CD4-positive, alpha-beta T cell treated with Interleukin-12 subunit alpha and Interleukin-12 subunit beta, for 1 hour (primary cell): Measurements from ENCODE around the gene ERGIC1.

Experiments
- DNase-seq: peaks from one replicate; pipeline ENCODE4 v3.0.0-alpha.2; 2020

Gene ERGIC1

GRCh38 chr5:172903790-172904189, 69.7 kb downstream of the ERGIC1 start:
- no peak for DNase-seq

- no peak for DNase-seq
These were observed 70.2 kb downstream of the ERGIC1 start for GRCh38 chr5:172904312-172904642.

- no peak for DNase-seq
These were observed 70.7 kb downstream of the ERGIC1 start for GRCh38 chr5:172904643-172905345.

GRCh38 chr5:172905346-172906140, 71.5 kb downstream of the ERGIC1 start:
- no peak for DNase-seq

- DNase-seq: no peak
These were observed 72.4 kb downstream of the ERGIC1 start for GRCh38 chr5:172906436-172906835.

- DNase-seq: no peak
These were observed 72.8 kb downstream of the ERGIC1 start for GRCh38 chr5:172906888-172907287.

GRCh38 chr5:172907657-172908056, 73.6 kb downstream of the ERGIC1 start:
- no peak for DNase-seq

DNA sequence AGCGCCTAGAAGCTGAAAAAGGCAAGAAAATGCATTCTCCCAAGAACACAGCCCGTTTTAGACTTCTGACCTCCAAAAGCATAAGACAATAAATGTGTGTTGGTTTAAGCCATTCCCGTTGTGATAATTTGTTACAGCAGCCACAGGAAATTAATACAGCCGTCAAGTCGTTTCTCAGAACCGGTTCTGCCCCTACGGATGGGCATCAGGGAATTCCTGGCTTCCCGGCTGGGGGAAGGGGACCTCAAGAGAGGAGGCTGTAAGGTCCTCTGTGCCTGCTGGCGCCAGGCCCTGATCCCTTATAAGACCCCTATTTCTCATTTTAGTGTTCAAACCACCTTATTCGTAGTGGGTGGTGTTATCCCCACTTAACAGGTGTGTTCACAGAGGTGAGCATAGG, 74.6 kb downstream of the ERGIC1 start:
- no peak for DNase-seq

DNA sequence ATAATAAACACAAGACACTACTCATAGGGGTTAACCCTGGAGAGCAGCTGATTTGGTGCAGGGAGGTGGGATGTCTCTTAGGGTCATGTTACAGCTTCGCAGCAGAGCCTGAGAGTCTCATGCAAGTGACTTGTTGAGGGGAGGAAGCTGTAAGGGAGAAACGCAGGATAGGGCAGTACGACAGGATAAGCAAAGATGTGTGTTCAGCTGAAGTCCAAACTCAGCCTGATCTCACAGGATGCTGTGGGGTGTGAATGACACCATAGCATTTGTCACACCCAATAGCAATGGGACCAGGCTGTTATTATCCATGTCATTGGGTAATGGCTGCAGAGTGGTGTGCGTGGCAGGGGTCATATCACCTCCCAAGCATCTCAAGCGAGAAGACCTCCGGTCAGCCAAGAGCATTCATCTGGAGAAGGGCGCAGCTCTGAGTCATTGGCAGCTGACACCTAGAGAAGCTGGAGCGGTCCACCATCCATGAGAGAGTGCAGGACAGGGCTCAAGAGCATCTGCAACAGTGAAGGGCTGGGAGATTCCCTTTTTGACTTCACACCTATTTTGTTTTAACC, 76.0 kb downstream of the ERGIC1 start:
- no peak for DNase-seq

DNA sequence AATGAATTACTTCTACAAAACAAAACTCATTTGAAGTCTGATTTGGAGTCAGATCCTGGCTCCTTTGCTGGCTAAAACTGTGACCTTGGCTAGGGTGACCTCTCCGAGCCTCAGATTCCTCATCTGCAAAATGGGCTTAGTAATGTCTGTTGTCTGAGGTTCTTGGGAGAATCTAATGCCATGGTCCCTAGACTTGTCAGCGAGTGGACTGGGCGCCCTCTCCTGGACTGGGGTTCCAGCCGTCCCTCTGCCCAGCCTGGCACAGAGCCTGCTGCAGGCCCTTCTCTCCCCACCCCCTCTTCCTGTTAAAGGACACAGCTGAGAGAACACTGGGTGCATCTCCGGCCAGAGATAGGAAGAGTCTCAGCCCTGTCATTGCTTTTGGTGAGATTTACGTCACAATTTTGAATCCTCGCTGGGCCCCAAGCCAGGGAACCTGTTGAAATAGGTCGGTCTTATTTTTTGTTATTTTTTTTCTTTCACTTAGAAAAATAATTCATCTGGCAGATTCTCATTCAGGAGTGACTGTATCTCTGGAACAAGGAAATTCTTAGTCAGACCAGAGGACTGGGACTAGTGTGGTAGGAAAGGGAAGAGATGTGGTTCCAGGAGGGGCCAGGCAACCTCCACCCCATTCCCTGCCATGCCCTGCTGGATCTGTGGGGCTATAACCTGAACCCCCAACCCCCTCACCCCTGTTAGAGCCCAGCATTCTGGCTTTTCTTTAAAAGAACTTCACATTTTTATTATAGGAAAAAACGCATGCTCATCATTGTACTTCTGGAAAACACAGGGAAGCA, 77.0 kb downstream of the ERGIC1 start:
- DNase-seq: peak; percentile 35

GRCh38 chr5:172911628-172911880, 77.5 kb downstream of the ERGIC1 start:
- no peak for DNase-seq

GRCh38 chr5:172911976-172912375, 77.9 kb downstream of the ERGIC1 start:
- no peak for DNase-seq

GRCh38 chr5:172913117-172913850, 79.2 kb downstream of the ERGIC1 start:
- no peak for DNase-seq

GRCh38 chr5:172915514-172915913, 81.5 kb downstream of the ERGIC1 start:
- no peak for DNase-seq

DNA sequence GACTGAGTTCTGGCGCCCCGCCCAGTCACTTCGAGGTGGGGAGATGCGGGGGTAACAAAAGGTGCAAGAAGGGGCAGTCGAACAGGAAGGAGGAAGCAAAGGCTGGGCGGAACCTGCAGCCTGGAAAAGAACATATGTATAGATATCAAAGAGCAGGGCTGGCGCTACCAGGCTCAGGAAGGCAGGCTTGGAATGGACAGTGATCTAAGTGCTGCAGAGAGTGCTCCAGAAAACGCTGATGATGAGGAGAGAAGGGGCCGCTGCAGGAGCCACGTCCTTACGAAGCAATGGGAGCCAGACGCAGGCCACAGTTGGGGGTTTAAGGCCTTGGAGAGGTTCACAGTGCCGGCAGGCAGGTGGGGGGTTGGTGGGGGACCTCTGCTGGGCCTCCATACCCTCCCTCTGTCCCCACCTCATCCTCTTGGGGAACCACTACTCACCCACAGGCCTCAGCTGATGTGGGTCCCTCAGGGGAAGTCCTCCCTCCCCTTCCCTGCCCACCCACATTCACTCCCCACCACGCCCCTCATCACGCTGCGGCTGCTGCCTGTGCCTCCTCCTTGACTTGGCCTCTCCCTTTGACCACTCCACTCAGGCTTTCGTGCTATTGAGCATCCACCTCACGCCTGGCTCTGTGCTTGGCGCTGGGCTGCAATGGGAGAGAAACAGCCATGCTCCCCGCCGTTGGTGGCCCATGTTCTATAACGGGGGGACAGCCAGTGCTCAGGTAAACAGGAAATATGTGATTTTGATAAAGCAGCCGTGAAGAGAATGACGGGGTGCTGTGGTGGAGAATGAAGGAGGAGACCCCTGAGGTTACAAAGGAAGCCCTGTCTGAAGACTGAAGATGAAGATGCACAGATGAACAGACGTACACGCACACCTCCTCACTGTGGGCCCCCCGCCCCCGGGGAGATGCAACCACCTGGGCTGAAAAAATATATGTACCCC, 84.6 kb downstream of the ERGIC1 start:
- DNase-seq: peak; percentile 38

GRCh38 chr5:172919525-172920446, 85.7 kb downstream of the ERGIC1 start:
- no peak for DNase-seq

DNA sequence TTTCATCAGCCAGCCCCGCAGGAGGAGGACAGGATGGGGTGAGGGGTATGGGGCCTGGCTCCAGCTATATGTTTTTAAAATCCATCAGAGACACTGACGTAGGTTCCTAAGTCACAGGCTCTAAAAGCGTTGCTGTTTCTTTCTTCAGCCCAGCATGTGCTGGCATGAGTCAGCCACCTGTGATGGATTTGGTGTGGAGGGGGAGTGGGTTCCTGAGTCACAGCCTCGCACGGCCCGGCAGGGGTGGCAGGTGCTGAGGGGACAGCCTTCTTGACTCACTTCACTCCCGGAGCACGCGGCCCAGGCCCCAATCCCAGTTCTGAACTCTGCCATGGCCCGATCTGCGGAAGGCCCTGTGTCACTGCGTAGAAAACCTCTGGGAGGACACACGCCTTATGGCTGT, 86.4 kb downstream of the ERGIC1 start:
- no peak for DNase-seq

DNA sequence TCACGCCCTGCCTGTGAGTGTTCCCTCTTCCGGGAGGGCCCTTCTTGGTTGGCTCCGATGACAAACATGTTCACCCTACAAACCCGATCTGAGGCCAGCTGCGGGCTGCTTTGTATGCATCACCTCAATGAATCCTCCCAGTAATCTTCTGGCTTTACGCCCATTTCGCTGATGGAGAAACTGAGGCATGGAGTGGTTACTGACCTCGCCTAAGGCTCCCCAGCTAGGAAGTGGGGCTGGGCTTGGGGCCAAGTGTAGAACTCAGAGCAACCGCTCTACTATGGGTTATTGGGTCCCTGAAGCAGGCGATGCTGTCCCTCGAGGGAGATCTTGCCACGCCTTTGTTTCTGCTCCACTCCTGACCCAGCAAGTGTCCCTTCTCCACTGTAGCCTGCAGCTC, 86.9 kb downstream of the ERGIC1 start:
- no peak for DNase-seq

DNA sequence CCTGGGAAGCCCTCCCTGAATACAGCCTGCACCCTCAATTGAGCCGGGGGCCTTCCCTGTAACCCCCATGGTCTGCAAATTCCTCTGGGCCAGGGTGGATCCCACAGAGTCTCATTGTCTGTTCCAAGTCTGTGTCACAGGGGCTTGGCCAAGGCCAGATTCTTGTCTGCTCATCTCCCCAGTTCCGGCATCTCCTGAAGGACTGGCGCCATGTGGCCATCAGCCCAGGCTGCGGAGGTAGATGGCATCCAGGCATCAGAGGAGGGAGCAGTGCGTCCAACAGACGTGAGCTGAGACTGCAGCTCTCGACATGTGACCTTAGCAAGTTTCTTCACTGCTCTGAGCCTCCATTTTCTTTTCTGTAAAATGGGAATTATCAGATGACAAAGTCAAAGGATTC, 87.9 kb downstream of the ERGIC1 start:
- no peak for DNase-seq

DNA sequence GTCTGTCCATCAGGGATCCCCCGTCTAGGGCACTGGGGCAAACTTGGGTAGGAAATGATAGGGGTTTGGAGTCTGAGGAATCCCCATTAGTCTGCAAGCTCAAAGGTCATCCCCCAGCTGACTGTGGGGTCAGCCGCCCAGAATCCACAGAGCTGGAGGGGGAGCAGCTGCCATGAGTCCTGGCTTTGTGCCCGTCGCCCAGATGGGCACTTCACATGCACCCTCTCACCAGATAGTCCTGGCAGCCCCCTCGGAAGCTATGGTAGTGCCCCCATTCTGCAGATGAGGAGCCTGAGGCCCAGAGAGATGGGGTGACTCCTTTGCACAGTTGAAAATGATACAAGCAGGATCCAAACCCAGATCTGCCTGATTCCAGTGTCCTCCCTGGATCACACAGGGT, 89.5 kb downstream of the ERGIC1 start:
- DNase-seq: no peak
